Measurements from ENCODE around the gene SUPT5H. TPM values are rescaled to one million over a fixed set of nuclear protein-coding genes. Genes with fewer than 3 reads are reported as not detected.
A peak's percentile ranks its signal among the peaks of the same experiment; 100 is the strongest.

SUPT5H gene
- total and polyA plus RNA-seq, 10 of the 15 experiments (the other 5 are each of a cell fraction or from before 2014, with no cell fraction given): 27.2 to 194 (median 83.6) TPM

DNA sequence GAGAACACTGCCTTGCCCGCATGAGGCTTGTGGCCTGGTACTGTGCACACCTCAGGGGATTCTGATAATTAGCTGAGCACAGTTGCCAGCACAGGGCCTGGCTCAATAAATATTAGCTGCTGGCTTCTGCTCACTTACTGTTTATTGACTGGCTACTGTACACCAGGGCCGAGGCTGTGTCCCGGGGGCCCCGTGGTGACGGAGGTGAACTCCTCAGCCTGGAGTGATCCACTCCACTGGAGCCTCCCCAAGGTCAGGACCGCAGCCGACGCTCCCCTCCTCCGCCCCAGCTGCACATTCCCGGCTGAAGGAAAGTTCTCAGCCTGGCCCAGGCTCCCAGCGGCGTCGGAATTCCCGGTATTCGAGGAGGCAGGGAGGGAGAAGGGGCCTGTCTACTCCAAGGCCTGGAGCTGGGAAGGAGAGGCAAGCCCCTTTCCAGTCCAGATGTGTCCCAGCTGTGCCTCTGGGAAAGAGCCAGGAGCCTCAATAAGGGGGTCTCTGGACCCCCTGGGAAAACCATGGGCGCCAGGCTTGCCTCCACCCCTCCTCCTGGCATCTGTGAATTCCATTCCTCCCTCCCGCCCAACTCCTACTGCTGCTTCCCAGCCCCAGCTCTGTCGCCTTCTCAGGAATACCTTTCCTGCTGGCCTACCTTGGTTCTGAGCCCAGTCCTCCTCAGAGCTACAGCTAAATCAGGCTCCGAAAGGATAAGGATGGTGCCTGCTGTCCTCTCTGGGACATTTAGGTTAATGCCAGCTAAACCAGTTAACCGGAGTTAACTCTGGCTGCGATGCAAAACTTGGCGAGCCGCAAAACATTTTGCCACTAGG, 16.9 kb upstream of the SUPT5H start:
- POLR2A ChIA-PET: interaction anchor here (0.6 to 1.1 kb wide), 2 partner anchors 11 to 367 kb away, joined by 3 to 4 read pairs; no protein-coding TSS in a partner anchor
- Histone ChIP-seq H3K4me2 (ENCODE audit: control insufficient read depth, insufficient read depth) (no peak overlapping the region), H4K20me1 (ENCODE audit: control insufficient read depth, insufficient read depth) (no peaks in the 10 kb centered on the region; the same call in 1 of the 2 replicates), H3K27ac (ENCODE audit: control insufficient read depth, insufficient read depth) (no peak overlapping the region), H3K36me3 (ENCODE audit: control insufficient read depth in 2 of 2, insufficient read depth in 2 of 2, low read length in 1 of 2) (peaks cover 10 to 20% of the 10 kb centered on the region in 2 experiments), H3K9me3 (replicated peaks; ENCODE audit: control insufficient read depth, insufficient read depth, low read length) (no peaks in the 10 kb centered on the region), H3K4me3 (no peak overlapping the region), H3K9ac (ENCODE audit: control insufficient read depth, insufficient read depth, low read length) (no peak overlapping the region), H3K27me3 (replicated peaks in 1 of 2; ENCODE audit: control insufficient read depth in 2 of 2, insufficient read depth in 2 of 2, low read length in 1 of 2) (no peaks in the 10 kb centered on the region), H2AFZ (ENCODE audit: control insufficient read depth, low read depth, low read length) (no peak overlapping the region), H3K79me2 (ENCODE audit: control insufficient read depth, insufficient read depth, low read length) (peaks cover 9% of the 10 kb centered on the region), H3K4me1 (ENCODE audit: control insufficient read depth, insufficient read depth, low read length) (peaks cover 25% of the 10 kb centered on the region)
- 67% methylated on average over 23 of the region's 23 CpGs for WGBS (ENCODE audit: insufficient coverage, insufficient replicate concordance, low lambda C conversion rate, missing lambda C conversion rate)
- TF ChIP-seq POLR2AphosphoS5 (IDR thresholded peaks at IDR 0.05; ENCODE audit: low read length) (0 out of 2 replicates have a peak, but pooled peaks have one; percentile 20), GABPA (IDR thresholded peaks at IDR 0.05; ENCODE audit: low read depth) (no peak), CBX5 (IDR thresholded peaks at IDR 0.05; ENCODE audit: low read depth) (no peak), SIX5 (IDR thresholded peaks at IDR 0.05; ENCODE audit: low read depth, low read length, severe bottlenecking) (no peak), POLR2A (IDR thresholded peaks at IDR 0.05; ENCODE audit: low read depth, low read length) (peak; percentile 29; the same call in 1 of the 2 replicates)
- SMC1A ChIA-PET (ENCODE audit: uncharacterized antibody, unreplicated experiment): no interaction called here
- in situ Hi-C loops (cut with MboI): no loop called here
- intact Hi-C loops (cut with micrococcal nuclease; ENCODE audit: unreplicated experiment): no loop called here
- ATAC-seq (no peak), FAIRE-seq (no peak), DNase-seq (ENCODE audit: low read depth, low spot score) (no peak)
- BruUV-seq (replicated peaks): no TSS peak
- RAD21 ChIA-PET (ENCODE audit: unreplicated experiment): interaction anchor here (0.6 kb wide), 1 partner anchor 416 kb away, joined by 3 read pairs; no protein-coding TSS in a partner anchor
- CTCF ChIA-PET: interaction anchor here (0.7 to 2.2 kb wide), 3 partner anchors 17 to 301 kb away, joined by 3 to 9 read pairs (median 5); partner anchors contain the start of gene PLEKHG2

Data from GM12878 (cell line).